GM12891 (cell line): ENCODE data around the gene THSD7B.

ENCODE experiments used
- PAX5 ChIP-seq: IDR thresholded peaks from 2 replicates; pipeline ENCODE4 v1.6.1; 2011; ENCODE audit warnings: low read length, moderate library complexity, mild to moderate bottlenecking; ENCODE audit not compliant: insufficient read depth, severe bottlenecking
- POLR2A ChIP-seq: IDR thresholded peaks from 2 replicates; pipeline ENCODE4 v1.6.1; 2011; ENCODE audit warnings: low read depth, low read length, control low read depth
- POLR2AphosphoS5 ChIP-seq: IDR thresholded peaks from 2 replicates; pipeline ENCODE4 v1.6.1; 2011; ENCODE audit warnings: low read depth, low read length, control low read depth
- POU2F2 ChIP-seq: IDR thresholded peaks from 2 replicates; pipeline ENCODE4 v1.6.1; 2011; ENCODE audit warnings: low read depth, mild to moderate bottlenecking, control low read depth, low read length, moderate library complexity
- SPI1 ChIP-seq: IDR thresholded peaks from 2 replicates; pipeline ENCODE4 v1.6.1; 2011; ENCODE audit warnings: low read depth, low read length, control low read depth
- TAF1 ChIP-seq: IDR thresholded peaks from 2 replicates; pipeline ENCODE4 v1.6.1; 2011; ENCODE audit warnings: low read depth, low read length, control low read depth

GRCh38 chr2:136990316-136990715, 225.0 kb downstream of the THSD7B start:
- TF ChIP-seq TAF1 = no peak
- TF ChIP-seq POLR2A = no peak
- no peak for TF ChIP-seq POLR2AphosphoS5
- TF ChIP-seq POU2F2 = no peak
- no peak for TF ChIP-seq SPI1
- TF ChIP-seq PAX5 = no peak
